NCI-H460 (cell line): Measurements from ENCODE around the gene SPHK1. TPM values are rescaled to one million over a fixed set of nuclear protein-coding genes. Genes with fewer than 3 reads are reported as not detected.
A peak's percentile ranks its signal among the peaks of the same experiment; 100 is the strongest.
"Not testable (repeated sequence)": the region's sequence is repeated elsewhere in the genome, so short reads cannot be mapped to it uniquely, and the experiment has no call there.

Experiments used
- DNase-seq: peaks from one replicate; pipeline ENCODE4 v3.0.0-alpha.2; 2016; ENCODE audit warnings: low read depth; ENCODE audit errors: extremely low read depth
- polyA plus RNA-seq: library from polyadenylated mRNA; depleted of rRNA; stranded (reverse); fragments of >200 nt; gene quantifications from 2 replicates; pipeline ENCODE4 v1.2.3, GENCODE V29; 2014; cell fraction: nucleus; rRNA removed
- total RNA-seq: library from RNA; depleted of rRNA; stranded (reverse); fragments of >200 nt; shearing (Covaris generic); gene quantifications from 2 replicates; pipeline ENCODE4 v1.2.3, GENCODE V29; 2014; rRNA removed

SPHK1 gene
- total RNA-seq, result 7.0 and 9.6 TPM in 2 replicates
- polyA plus RNA-seq, result 15.8 and 33.5 TPM in 2 replicates

DNA sequence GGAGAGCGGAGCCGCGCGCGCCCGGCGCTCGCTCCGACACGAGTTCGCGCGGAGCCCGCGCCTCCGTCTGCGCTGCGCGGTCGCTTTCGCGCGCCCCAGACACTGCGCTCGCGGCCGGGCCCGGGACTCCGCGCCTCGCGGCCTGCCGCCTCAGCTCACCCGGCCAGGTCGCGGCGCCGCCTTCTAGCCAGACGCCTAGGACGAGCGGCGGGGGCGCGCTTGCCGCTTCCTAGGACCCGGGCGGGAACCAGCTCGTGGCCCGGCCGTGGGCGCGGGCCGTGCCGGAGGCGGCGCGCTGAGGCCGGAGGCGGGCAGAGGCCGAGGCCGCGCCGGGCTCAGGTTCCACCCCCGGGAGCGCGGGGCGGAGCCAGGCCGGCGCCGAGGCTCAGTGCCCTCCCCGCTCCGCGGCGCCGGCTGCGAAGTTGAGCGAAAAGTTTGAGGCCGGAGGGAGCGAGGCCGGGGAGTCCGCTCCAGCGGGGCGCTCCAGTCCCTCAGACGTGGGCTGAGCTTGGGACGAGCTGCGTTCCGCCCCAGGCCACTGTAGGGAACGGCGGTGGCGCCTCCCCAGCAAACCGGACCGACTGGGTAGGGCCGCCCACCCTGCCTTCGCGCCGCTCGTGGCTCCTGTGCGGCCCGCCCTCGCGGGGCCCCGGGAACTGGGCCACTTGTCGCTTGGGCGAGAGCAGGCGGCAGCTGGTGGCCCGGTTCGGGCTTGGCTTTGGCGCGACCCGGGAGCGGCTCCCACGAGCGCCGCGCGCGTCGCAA is at the start of gene SPHK1:
TSS of gene SPHK1 (plus strand) at position 388 of the 765 bp plus-strand sequence. CDS start 1,036 bp downstream, outside the sequence.
- DNase-seq, result peak; percentile 61

DNA sequence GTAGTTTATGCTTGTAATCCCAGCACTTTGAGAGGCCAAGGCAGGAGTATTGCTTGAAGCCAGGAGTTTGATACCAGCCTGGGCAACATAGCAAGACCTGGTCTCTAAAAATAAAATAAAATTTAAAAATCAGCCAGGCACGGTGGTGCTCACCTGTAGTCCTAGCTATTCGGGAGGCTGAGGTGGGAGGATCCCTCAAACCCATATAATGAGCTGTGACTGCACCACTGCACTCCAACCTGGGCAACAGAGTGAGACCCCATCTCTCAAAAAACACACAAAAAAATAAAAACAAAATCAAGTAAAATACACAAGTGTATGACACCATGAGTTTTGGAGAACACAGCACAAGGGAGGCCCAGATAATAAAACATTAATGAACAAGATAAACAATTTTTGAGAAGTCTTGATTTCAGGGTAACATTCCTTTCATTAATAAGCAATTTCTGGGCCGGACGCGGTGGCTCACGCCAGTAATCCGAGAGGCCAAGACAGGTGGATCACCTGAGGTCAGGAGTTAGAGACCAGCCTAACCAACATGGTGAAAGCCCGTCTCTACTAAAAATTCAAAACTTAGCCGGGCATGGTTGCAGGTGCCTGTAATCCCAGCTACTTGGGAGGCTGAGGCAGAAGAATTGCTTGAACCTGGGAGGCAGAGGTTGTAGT is 48.6 kb upstream of the SPHK1 start:
- DNase-seq, result no peak

- DNase-seq, result no peak
Observed at GRCh38 chr17:76336756-76337412, 47.5 kb upstream of the SPHK1 start.

DNA sequence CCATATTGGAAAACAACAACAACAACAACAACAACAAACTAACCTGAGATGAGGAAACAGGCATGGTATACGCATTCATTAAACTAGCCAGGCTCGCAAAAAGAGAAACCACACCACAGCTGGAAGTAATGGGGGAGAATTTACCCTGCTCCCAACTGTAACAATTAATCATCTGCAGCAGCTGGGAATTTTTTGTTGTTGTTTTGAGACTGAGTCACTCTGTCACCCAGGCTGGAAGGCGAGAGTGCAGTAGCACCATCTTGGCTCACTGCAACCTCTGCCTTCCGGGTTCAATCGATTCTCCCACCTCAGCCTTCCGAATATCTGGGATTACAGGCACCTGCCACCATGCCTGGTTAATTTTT is 47.0 kb upstream of the SPHK1 start:
- DNase-seq, result no peak

DNA sequence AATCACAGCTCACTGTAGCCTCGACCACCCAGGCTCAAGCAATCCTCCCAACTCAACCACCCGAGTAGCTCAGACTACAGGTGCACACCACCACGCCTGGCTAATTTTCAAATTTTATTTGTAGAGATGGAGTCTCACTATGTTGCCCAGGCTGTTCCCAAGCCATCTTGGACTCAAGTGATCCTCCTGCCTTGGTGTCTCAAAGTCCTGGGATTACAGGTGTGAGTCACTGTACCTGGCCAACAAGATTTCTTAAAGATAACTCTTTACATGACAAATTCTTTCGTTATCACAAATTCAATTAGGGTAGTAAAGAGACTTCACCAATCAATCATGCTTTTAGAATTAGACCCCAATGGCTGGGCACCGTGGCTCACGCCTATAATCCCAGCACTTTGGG is 43.1 kb upstream of the SPHK1 start:
- DNase-seq, result no peak

- no peak for DNase-seq
Observed at GRCh38 chr17:76343106-76343505, 41.3 kb upstream of the SPHK1 start.

GRCh38 chr17:76345377-76345974 is 38.9 kb upstream of the SPHK1 start:
- peak; percentile 22 for DNase-seq

DNA sequence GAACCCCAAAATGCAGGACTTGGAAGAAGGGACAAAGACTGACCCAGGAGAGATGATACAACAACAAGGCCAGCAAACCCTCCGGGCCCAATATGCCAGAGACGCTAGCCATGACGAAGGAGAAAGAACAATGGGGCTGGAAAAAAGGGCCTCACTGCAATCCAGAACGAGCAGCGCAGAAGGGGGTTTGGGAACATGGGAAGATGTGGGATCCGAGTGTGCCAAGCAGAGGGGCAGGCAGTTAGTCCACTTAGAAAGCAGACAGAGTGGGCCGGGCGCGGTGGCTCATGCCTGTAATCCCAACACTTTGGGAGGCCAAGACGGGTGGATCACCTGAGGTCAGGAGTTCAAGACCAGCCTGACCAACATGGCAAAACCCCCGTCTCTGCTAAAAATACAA is 37.5 kb upstream of the SPHK1 start:
- DNase-seq, result not testable (repeated sequence)

GRCh38 chr17:76350463-76350862 is 33.9 kb upstream of the SPHK1 start:
- DNase-seq, result no peak

DNA sequence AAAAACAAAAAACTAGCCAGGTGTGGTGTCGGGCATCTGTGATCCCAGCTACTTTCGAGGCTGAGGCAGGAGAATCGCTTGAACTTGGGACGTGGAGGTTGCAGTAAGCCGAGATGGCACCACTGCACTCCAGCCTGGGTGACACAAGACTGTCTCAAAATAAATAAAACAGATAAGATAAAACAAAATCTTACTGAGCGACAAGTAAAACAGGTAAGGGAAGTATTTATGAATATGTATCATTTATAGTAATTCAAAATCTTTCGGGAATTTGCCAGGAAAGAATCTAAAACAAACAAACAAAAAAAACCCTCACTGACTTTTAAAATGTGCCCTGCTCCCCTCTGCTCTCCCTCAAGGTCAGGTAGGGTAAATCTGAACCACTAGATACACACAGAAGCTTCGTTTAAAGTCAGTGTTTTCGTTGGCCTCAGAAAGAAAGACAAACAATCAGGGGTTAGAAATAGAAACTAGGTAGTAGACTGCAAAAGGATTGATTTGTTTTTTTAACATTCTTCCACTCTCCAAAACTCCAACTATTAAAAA is 32.8 kb upstream of the SPHK1 start:
- DNase-seq, result no peak

DNA sequence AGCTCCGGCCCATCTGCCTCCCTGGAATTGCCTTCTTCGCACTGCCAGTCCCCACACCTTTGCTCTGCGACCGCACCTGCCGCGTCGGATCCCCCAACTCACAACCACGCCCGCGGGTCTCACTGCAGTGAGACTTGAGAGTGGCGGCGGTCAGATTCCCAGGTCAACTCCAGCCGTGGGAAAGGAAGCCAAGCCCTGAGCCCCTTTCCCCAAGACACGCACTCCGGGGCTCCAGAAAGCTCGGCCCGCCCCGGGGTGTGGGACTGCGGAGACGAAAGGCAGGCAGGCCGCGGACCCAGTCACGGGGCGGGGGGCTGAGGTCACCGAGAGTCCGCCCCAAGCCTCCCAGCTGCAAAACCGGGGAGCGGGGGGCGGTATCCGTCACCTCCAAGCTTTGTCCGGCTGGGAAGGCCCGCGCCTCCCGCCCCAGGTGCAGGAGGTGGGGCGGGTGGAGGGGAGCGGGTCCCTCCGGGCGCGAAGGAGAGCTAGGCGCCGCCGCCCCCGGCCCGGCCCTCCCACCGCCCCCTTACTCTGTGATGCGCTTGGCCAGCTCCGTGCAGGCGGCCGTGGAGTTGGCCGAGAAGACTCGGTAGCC is 31.3 kb upstream of the SPHK1 start:
- no peak for DNase-seq

DNA sequence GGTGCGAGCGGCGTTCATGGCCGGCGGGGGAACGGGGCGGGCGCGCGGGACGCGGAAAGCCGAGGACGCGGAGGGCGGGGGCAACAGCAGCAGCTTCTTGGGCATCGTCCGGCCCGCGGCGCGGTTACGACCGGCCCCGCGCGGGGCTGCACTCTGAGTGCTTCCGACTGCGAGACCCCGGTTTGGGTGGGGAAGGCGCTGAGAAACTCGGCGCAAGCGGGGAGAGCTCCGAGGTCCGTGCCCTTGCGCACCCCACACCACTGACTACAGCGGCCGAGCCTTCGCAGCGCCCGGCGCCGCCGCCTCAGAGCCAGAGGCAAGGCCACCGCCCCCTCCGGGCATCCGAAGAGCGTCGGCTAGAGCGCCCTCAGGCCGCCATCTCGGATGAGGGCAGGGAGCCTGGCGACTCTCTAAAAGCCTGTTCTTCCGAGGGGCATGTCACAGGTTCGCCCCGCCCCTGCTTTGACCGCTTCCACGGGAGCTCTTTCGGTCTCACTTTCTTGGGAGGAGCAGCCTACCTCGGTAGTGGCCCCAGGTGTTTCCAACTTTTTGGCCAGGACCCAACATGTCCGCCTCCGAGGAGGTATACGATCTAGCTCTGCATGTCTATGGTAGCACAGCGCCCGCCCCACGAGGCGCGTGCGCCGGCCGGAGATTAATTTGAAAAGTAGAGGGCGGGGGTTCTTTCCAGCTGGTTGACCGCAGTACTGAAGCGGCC is 30.7 kb upstream of the SPHK1 start, which contains the start of gene PRPSAP1:
TSS of gene PRPSAP1 (minus strand) at position 318 of the 718 bp plus-strand sequence. CDS start at position 105, 213 bp downstream.
- DNase-seq, result peak; percentile 86

DNA sequence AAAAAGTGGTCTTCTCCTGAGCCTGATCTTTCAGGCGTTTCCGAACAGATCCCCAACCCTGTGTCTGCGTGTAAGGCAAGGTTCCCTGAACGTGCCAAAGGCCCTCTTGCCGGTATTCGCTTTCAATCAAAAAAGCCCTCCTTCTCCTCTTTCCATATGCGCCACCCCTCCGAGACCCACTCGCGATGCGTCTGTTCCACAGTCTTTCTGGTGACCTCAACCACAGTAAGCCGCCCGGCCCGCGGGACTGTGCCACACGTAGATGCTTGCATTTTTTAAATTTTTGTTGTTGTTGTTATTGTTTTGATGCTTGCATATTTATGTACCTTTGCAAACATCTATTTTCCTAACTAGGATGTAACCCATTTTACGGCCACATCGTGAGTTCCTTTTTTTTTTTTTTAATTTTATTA is 30.1 kb upstream of the SPHK1 start:
- DNase-seq, result no peak

- DNase-seq, result no peak
Observed at GRCh38 chr17:76354747-76355310, 29.6 kb upstream of the SPHK1 start.

DNA sequence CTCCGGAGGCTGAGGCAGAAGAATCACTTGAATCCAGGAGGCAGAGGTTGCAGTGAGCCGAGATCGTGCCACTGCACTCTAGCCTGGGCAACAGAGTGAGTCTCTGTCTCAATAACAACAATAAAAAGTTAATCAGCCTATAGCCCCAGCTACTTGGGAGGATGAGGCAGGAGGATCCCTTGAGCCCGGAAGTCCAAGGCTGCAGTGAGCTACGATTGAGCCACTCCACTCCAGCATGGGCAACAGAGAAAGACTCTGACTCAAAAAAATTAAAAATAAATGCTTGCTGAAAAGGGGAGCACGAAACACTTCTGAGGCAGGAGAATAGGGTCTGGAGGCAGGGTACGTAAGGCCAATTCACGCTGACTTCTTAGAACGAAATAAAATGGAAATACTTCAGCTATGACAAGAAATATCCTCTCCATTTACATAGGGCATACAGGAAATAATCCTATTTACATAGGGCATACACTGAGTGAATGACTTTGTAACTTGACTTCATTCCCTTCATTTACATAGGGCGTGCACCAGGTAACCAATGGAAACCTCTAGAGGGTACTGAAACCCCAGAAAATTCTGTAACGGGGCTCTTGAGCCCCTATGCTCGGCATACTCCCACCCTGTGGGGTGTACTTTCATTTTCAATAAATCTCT is 27.5 kb upstream of the SPHK1 start:
- no peak for DNase-seq

DNA sequence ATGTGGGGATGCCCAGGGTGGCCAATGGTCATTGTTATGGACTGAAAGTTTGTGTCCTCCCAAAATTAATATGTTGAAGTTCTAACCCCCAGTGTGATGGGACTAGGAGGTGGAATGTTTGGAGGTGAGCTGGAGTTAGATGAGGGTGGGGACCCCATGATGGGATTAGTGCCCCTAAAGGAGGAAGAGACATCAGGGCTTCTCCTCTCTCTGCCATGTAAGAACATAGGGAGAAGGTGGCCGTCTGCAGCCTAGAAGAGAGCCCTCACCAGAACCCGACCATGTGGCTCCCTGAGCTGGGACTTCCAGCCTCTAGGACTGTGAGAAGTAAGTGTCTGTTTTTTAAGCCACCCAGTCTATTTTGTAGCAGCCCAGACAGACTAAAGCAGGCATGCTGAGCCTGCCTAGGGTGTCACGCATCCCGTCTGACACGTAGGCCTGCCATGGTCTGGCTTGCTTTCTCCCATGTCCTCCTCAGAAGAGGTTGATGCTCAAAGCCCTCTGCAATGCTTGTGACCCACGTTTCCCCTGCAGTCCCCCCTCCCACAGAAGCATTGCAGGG is 26.7 kb upstream of the SPHK1 start:
- DNase-seq, result no peak

DNA sequence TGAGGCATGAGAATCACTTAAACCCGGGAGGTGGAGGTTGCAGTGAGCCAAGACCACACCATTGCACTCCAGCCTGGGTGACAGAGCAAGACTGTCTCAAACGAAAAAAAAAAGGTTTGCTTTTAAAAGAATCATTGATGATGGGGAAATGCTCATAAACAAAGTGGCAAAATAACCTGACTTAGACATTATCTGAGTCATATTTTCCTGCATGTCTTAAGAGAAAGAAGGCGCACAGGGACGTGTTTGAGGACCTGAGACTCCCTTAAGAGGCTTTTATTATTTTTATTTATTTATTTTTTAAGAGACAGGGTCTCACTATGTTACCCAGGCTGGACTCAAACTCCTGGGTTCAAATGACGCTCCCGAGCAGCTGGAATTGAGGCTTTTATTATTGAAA is 25.0 kb upstream of the SPHK1 start:
- no peak for DNase-seq

GRCh38 chr17:76359776-76360175 is 24.6 kb upstream of the SPHK1 start:
- not testable (repeated sequence) for DNase-seq

DNA sequence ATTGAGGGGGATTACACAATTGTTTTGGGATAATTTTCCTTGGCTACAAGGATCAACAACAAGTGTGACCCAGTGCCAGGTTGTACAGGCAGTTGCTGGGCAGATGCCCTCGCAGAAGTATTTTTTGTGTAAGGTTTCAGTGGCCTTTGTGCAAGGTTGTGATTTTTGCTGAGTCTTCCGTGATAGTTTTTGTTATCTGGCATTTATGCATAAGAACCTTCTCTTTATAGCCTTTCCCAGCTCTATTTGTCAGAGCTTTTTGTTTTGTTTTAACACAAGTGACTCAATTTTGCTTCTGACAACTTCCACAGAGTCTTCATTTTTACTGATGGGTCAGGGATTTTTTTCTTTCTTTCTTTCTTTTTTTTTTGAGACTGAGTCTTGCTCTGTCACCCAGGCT is 23.9 kb upstream of the SPHK1 start:
- DNase-seq, result no peak
